Sigmoid colon (tissue), 7 donors: ENCODE data around the gene SHISAL1. TPM values are rescaled to one million over a fixed set of nuclear protein-coding genes. Genes with fewer than 3 reads are reported as not detected.
A peak's percentile ranks its signal among the peaks of the same experiment; 100 is the strongest.

Source experiments
- DNase-seq: peaks from one replicate; pipeline ENCODE4 v3.0.0-alpha.2; 2019
- H3K27ac ChIP-seq, 4 donors: fragments of 200-600 bp; sonication (generic); one replicate each; pipeline ENCODE4 v1.5.1; 2016 to 2019; ENCODE audit warnings: mild to moderate bottlenecking in 1 of 4
- H3K27me3 ChIP-seq, 3 donors: fragments of 200-600 bp; sonication (generic); one replicate each; pipeline ENCODE4 v1.5.1; 2019; ENCODE audit warnings: mild to moderate bottlenecking in 1 of 3
- H3K36me3 ChIP-seq, 4 donors: fragments of 200-600 bp; sonication (generic); one replicate each; pipeline ENCODE4 v1.5.1; 2016 to 2019
- H3K4me1 ChIP-seq, 4 donors: fragments of 200-600 bp; sonication (generic); one replicate each; pipeline ENCODE4 v1.5.1; 2017 to 2019
- H3K4me3 ChIP-seq, 4 donors: fragments of 200-600 bp; sonication (generic); one replicate each; pipeline ENCODE4 v1.5.1; 2017 to 2019; ENCODE audit warnings: mild to moderate bottlenecking in 2 of 4, moderate library complexity in 1 of 4
- H3K9me3 ChIP-seq, 4 donors: fragments of 200-600 bp in 3 of 4; sonication (generic) in 3 of 4; one replicate each; pipeline versions ENCODE4 v1.5.1 to v1.6.1; 2013 to 2019
- CTCF ChIP-seq, 4 experiments: fragments of 450-650 bp in 3 of 4; fragments of 200-600 bp in 1 of 4; IDR thresholded peaks; one replicate each; pipeline ENCODE4 v1.5.1; 2016 to 2019; ENCODE audit warnings: antibody characterized with exemption in 4 of 4, mild to moderate bottlenecking in 3 of 4, moderate library complexity in 2 of 4
- EP300 ChIP-seq, 4 donors: sonication (generic); formaldehyde crosslinking; IDR thresholded peaks; one replicate each; pipeline ENCODE4 v1.6.1; 2017; ENCODE audit warnings: antibody characterized with exemption in 4 of 4
- POLR2A ChIP-seq, 2 donors: fragments of 450-650 bp; IDR thresholded peaks; one replicate each; pipeline ENCODE4 v1.6.1; 2016; ENCODE audit warnings: antibody characterized with exemption in 2 of 2, mild to moderate bottlenecking in 2 of 2, moderate library complexity in 2 of 2
- POLR2AphosphoS5 ChIP-seq, 4 donors: sonication (generic); formaldehyde crosslinking; IDR thresholded peaks; one replicate each; pipeline ENCODE4 v1.6.1; 2017; ENCODE audit warnings: antibody characterized with exemption in 4 of 4
- WGBS, 2 donors: extraction: QIAGEN DNeasy Blood & Tissue Kit; methylation state at CpG; one replicate each; pipeline ENCODE4 v1.1.7; 2013; 5-methylcytosine and 5-hydroxymethylcytosine counted together
- intact Hi-C: fragments of 100-400 bp; cut with DNase I; formaldehyde crosslinking; loops from one replicate; pipeline ENCODE4 v1.15.1; 2023
- polyA plus RNA-seq, 3 donors: library from polyadenylated mRNA; stranded (reverse); fragments of 200-250 nt; gene quantifications; one replicate each; pipeline ENCODE4 v1.2.3, GENCODE V29; 2013
- total RNA-seq, 4 donors: library from RNA; depleted of rRNA; stranded (reverse); fragments of >200 nt; gene quantifications; one replicate each; pipeline ENCODE4 v1.1.0, GENCODE V29; 2016
- donor health status: healthy with polysubstance abuse.
- donor health status: Bipolar disorder and iron deficiency.
- donor health status: healthy.

SHISAL1 gene
- total and polyA plus RNA-seq, 7 donors = 0.23 to 32.4 (median 20.7) TPM

- H3K4me3 ChIP-seq = peak overlapping the region; percentile 15 to 49 (median 34)
- WGBS, 2 donors = 74 to 81% methylated on average over 16 of the region's 16 CpGs
- DNase-seq = no peak
- H3K27ac ChIP-seq = peak overlapping the region; percentile 79 to 98 (median 92)
- H3K27me3 ChIP-seq = no peaks in the 10 kb centered on the region
- intact Hi-C loops = loop anchor here (2.0 kb wide), 2 partner anchors 17 to 47 kb away; no protein-coding TSS in a partner anchor
- TF ChIP-seq EP300 (IDR thresholded peaks at IDR 0.05) (no peak), POLR2A (IDR thresholded peaks at IDR 0.05) (no peak), POLR2AphosphoS5 (IDR thresholded peaks at IDR 0.05) (no peak), CTCF (IDR thresholded peaks at IDR 0.05) (no peak)
- H3K4me1 ChIP-seq = peaks cover 0 to 76% (median 70%) of the 10 kb centered on the region in 4 donors
- H3K36me3 ChIP-seq = no peaks in the 10 kb centered on the region
- H3K9me3 ChIP-seq = no peaks in the 10 kb centered on the region
Observed at GRCh38 chr22:44313385-44314006, 745 bp upstream of the SHISAL1 start.

DNA sequence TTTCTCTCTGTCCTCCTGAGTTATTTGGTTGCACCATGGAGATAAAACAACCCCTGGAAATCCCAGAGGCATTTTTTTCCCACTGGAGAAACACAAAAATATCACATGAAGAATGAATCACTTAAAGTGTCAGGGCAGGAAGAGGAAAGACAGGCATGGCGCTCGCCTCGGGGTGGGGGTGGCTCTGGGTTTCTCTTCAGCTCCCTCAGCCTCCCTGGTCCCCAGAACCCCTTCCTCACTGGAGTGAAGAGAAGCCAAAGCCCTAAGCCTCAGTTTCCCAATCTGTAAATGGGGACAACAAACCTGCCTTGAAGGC is 938 bp downstream of the SHISAL1 start:
- 42 to 76% methylated on average over 3 of the region's 3 CpGs for WGBS, 2 donors
- Histone ChIP-seq H3K27ac (peak overlapping the region; percentile 79 to 98 (median 92)), H3K4me3 (peak overlapping the region in 2 of 4 donors; percentile 38 to 49), H3K9me3 (no peaks in the 10 kb centered on the region), H3K27me3 (no peaks in the 10 kb centered on the region), H3K4me1 (peaks cover 0 to 89% (median 85%) of the 10 kb centered on the region in 4 donors), H3K36me3 (no peaks in the 10 kb centered on the region)
- DNase-seq = no peak
- no peak for TF ChIP-seq POLR2A (IDR thresholded peaks at IDR 0.05)
- TF ChIP-seq POLR2AphosphoS5 (IDR thresholded peaks at IDR 0.05) = peak in 3 of 4 donors; percentile 70 to 77 (median 75)
- TF ChIP-seq CTCF (IDR thresholded peaks at IDR 0.05) = no peak
- peak in 2 of 4 donors; percentile 34 to 47 for TF ChIP-seq EP300 (IDR thresholded peaks at IDR 0.05)
- intact Hi-C loops = loop anchor here (2.0 kb wide), 3 partner anchors 19 to 153 kb away; no protein-coding TSS in a partner anchor

DNA sequence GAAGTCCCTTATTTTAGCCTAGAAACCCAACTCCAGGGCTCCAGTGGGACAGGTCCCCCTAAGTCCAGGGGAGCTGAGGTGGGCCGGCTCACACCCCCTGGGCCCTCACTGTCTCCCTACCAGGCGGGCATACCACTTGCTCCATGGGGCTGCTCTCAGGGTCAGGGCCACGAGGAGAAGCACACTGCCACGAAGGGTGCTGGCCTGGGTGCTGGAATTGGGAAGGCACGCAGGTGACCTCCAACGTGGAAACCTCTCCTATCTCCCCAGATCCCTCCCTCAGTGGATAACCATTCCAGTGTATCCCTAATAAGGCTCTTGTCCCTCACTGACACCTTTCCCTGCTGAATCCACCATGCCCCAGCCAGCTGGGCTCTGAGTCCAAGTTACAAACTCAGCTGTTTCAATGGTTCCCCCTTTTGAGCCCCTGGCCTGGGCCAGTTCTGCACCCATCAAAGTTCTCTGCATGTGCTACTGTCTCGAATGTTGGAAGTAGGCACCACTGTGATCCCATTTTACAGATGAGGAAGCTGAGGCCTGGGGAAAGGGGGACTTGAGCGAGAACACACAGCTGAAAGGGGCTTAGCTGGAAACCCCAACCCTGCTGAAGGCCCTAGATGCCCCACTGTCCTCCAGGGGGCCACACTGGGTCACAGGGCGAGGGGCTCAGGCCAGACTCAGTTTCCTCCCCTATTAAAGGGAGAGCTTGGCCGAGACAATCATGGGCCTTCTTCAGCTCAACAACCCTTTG is 1.5 kb downstream of the SHISAL1 start:
- WGBS, 2 donors = 70 to 83% methylated on average over 10 of the region's 10 CpGs
- Histone ChIP-seq H3K4me3 (peak overlapping the region in 1 of 4 donors; percentile 49), H3K4me1 (peaks cover 0 to 93% (median 91%) of the 10 kb centered on the region in 4 donors), H3K9me3 (no peaks in the 10 kb centered on the region), H3K27ac (peak overlapping the region; percentile 79 to 98 (median 92)), H3K27me3 (no peaks in the 10 kb centered on the region), H3K36me3 (no peaks in the 10 kb centered on the region)
- intact Hi-C loops = loop anchor here (2.0 kb wide), 1 partner anchor 152 kb away; no protein-coding TSS in a partner anchor
- DNase-seq = no peak
- no peak for TF ChIP-seq CTCF (IDR thresholded peaks at IDR 0.05)
- TF ChIP-seq POLR2AphosphoS5 (IDR thresholded peaks at IDR 0.05) = no peak
- no peak for TF ChIP-seq POLR2A (IDR thresholded peaks at IDR 0.05)
- TF ChIP-seq EP300 (IDR thresholded peaks at IDR 0.05) = no peak

- H3K27me3 ChIP-seq = no peaks in the 10 kb centered on the region
- peak overlapping the region; percentile 79 to 98 (median 92) for H3K27ac ChIP-seq
- WGBS, 2 donors = 59 to 76% methylated on average over 9 of the region's 9 CpGs
- no peaks in the 10 kb centered on the region for H3K9me3 ChIP-seq
- no peak for TF ChIP-seq CTCF (IDR thresholded peaks at IDR 0.05)
- no peak for TF ChIP-seq POLR2A (IDR thresholded peaks at IDR 0.05)
- peak; percentile 66 to 79 (median 74) for TF ChIP-seq POLR2AphosphoS5 (IDR thresholded peaks at IDR 0.05)
- peak in 2 of 4 donors; percentile 60 to 80 for TF ChIP-seq EP300 (IDR thresholded peaks at IDR 0.05)
- H3K4me1 ChIP-seq = peaks cover 0 to 100% (median 96%) of the 10 kb centered on the region in 4 donors
- intact Hi-C loops = loop anchor here (2.0 to 10.0 kb wide), 4 partner anchors 151 to 222 kb away; partner anchors contain the start of gene RTL6
- DNase-seq = peak; percentile 82
- no peaks in the 10 kb centered on the region for H3K36me3 ChIP-seq
- H3K4me3 ChIP-seq = peak overlapping the region in 1 of 4 donors; percentile 49
Observed at GRCh38 chr22:44309647-44310046, 3.1 kb downstream of the SHISAL1 start.
